Effector CD8-positive, alpha-beta T cell (primary cell): ENCODE measurements around the gene RUNX3.
"Not testable (repeated sequence)": the region's sequence is repeated elsewhere in the genome, so short reads cannot be mapped to it uniquely, and the experiment has no call there.

Experiments
- DNase-seq: peaks from one replicate; lab custom pipeline; 2025; lab: John Stamatoyannopoulos, UW

The RUNX3 gene

GRCh38 chr1:24913616-24914225 lies 16.4 kb downstream of the RUNX3 start:
- DNase-seq, result no peak

DNA sequence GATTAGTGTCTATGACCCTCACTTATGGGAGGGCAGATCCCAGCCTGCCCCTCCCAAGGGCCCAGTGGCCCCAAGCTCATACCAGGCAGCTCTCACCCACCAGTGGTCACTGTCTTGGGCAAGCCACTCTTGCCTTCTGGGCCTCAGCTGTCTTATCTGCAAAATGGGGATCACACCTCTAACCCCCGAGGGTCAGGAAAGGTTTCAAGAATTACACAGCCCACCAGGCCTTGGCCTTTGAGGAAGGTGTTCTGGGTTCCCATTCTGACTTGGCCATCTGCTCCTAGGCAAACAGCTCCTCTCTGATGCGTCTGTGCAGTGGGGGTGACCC lies 16.8 kb downstream of the RUNX3 start:
- no peak for DNase-seq

DNA sequence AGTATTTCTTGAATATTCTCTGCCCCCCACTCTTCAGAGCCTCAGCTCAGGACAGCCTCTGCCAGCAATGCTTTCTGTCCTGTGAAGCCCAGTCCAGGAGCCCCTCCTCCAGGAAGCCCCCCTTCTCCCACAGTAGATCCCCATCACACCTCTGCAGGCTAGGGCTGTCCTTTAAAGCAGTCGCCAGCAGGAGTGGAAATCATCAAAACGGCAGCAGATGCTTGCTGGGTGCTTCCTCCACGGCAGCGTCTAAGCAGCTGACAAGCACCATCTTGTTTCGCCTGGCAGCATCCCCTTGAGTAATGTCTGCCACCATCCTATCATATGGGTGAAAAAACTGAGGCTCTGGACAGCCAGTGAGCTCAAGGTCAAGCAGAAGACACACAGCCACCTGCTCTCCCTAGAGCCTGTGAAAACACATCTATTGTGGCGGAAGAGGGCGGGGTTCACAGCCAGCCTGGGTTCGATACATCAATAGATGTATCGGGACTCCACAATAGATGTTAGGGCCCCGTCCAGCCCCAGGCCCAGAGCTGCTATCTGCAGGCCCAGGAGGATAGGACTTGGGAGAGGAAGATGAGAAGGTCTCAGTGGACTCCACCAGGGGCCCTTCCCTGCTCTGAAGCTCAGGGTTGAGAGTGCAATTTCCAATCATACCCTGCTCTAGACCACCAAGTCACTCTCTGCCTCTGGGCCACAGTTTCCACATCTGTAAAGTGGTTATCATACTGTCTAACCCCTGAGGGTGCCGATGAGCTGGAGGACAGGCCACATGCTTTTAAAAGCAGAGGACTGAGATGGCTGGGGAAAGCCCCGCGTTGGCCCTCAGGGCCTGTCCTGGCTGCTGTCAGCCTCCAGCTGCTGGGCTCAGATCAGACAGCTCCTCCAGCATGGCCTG lies 17.5 kb downstream of the RUNX3 start:
- no peak for DNase-seq

DNA sequence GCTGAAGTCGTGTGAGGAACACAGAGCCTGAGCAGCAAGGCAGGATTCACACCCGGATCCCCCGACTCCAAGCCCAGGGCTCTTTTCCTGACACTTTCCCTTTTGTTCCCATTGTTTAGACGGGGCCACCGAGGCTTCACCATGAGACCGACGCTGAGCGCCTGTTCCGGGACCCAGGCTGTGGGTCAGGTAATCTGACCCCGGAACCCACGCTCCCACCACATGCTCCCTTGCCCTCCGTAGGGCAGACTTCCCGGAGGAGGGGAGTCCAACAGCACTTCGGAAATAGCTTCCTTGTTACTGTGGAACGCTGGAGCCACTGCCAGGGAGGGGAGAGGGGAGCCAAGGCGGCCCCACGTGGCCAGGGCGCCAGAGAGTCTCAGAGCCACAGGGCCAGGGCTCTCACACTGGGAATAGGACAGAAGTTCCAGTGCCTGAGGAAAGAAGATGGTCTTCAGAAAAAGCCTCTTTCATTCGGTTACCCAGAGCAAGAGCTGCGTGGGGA lies 18.4 kb downstream of the RUNX3 start:
- no peak for DNase-seq

- DNase-seq, result peak; percentile 61
These were observed 19.1 kb downstream of the RUNX3 start for GRCh38 chr1:24910751-24911650.

DNA sequence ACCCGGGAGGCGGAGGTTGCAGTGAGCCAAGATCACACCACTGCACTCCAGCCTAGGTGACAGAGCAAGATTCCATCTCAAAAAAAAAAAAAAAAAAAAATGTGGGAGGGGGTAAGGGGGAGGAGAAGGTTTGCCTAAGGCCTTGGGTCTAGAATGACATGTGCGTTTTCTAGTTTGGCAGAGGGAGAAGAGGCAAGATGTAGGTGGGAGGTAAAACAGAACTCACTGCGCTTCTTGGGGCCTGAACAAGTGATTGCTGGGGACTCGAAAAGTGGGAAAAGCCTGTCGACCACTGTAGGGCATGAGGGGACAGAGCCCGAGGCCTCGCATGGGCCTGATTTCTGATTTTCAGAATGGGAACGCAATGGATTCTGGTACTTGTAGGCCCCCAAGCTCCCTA lies 19.9 kb downstream of the RUNX3 start:
- DNase-seq, result no peak

DNA sequence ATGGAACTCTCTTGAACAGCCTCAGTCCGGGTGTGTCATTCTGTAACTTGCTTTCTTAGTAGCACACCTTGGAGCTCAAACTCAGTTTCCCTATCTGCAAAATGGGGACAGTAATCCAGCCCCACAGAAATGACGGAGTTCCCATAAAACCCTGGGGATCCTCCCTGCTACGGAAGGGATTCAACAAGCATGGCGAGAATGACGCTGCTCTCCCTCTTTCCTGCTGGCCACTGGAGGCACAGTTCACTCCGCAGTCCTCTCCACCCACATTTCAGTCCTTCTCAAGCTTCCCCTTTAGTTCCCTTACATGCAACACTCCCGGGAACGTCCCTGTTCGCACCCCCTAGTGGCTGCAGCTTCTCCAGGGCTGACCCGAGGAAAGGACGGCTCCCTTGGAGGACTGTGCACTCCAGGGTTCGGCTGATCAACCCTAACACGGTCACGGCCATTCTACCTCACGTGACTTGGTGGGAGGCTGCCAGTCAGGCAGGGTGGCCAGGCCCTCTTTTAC lies 20.6 kb downstream of the RUNX3 start:
- DNase-seq, result no peak

- DNase-seq, result no peak
These were observed 21.4 kb downstream of the RUNX3 start for GRCh38 chr1:24908591-24909259.

DNA sequence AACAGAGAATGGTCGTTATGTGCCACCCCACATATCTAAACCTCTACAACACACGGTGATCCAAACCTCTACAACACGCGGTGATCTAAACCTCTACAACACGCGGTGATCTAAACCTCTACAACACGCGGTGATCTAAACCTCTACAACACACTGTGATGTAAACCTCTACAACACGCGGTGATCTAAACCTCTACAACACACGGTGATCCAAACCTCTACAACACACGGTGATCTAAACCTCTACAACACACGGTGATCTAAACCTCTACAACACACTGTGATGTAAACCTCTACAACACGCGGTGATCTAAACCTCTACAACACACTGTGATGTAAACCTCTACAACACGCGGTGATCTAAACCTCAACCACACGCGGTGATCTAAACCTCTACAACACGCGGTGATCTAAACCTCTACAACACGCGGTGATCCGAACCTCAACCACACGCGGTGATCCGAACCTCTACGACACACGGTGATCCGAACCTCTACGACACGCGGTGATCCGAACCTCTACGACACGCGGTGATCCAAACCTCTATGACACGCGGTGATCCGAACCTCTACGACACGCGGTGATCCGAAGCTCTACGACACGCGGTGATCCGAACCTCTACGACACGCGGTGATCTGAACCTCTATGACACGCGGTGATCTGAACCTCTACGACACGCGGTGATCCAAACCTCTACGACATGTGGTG lies 22.3 kb downstream of the RUNX3 start:
- not testable (repeated sequence) for DNase-seq

- DNase-seq, result no peak
These were observed 23.2 kb downstream of the RUNX3 start for GRCh38 chr1:24906760-24907490.

- no peak for DNase-seq
These were observed 23.9 kb downstream of the RUNX3 start for GRCh38 chr1:24905979-24906720.

- no peak for DNase-seq
These were observed 24.6 kb downstream of the RUNX3 start for GRCh38 chr1:24905355-24905978.

DNA sequence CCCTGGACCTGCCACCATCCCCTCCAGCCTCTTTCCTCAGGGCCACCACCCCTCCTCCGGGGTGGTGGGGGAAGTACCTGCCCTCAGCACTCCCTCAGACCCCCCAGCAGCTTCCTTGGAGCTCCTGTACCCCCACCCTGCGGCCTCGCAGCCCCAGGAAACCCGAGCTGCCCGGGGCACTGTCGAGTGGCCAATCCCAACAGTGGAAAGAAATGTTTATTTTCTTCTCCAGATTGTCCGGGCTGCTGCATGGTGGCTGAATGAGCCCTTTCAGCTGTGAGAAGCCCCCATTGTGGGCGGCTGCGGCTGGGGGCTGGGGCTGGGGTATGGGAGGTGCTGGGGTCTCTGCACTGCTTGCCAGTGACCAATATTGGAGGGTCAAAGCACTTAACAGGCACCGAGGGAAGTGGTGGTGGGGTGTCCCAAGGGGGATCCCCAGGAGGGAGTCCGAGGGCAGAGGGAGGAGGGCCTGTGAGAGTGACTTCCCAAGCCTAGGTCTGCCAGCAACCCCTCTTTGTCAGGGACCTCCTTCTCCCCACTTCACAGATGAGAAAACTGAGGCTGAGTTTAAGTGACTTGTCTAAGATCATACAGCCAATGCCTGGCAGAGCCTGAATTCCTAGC lies 25.2 kb downstream of the RUNX3 start:
- no peak for DNase-seq

DNA sequence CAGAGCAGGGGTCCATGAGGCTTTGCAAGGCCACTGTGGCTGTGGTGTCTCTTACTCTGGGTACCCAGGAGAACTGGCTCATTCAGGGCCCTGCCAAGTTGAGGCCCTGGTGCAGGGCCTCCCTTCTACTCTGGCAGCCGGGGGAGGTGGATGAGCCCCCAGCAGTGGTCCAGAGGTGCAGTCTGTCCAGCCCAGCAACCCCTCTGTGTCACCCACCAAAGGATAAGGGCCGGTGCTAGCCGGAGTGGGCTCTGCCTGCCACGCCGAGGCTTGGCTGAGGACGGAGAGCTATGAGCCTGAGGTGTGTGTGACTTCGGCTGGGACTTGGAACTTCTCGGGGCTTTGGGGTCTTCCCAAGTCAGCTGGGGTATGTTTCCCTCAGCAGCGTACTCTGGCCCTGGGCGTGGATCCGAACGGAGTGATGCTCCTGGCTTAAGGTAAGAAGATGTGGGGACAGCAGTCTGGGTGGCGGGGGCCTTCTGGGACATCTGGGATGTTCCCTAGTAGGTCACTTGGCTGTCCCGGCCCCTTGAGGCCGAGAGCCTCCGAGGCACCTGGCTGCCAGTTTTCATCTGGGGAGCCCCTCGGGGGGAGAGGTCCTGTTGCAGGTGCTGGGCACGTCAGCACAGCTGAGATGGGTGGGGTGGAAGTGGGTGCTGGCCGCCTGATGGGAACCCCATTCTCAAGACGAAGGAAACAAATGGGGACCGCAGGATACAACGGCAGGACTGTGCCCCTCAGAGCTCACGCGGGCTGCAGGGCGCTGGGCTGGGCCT lies 25.9 kb downstream of the RUNX3 start:
- no peak for DNase-seq

GRCh38 chr1:24903560-24903954 lies 26.5 kb downstream of the RUNX3 start:
- no peak for DNase-seq

DNA sequence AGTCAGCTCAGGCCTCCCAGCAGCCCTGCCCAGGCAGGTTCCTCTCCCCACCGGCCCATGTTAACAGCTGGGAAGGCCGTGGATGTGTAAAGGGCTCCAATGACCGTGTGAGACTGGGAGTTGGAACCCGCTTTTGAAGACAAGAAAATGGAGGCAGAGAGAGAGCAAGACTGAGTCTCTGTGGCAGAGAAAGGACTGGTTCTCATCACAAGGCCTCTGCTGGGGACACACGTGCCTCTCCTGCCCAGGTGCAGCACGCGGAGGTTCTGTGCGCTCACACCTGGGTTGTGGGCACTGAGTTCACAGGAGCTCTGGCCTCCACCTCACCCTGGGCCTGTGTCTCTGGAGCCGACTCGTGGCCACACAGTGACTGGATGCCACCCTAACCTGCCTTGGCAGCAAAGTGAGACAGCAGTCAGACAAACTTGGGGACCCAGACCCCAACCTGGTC lies 27.0 kb downstream of the RUNX3 start:
- DNase-seq, result no peak

DNA sequence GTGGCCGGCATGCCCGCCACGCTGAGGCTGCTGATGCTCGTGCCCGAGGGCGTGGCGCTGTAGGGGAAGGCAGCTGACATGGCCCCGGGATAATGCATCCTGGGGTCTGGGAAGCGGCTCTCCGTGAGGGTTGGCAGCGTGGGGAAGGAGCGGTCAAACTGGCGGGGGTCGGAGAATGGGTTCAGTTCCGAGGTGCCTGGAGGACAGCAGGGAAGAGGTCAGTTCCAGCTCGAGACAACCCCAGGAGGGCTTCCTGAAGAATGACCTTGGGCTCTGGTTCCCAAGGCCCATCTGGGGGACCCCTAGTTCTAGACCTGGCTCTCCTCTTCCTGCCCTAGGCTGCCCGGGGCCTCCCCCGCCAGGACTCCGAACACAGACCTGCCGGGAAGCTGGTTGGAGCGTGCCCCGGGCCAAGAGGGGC lies 27.6 kb downstream of the RUNX3 start:
- DNase-seq, result no peak
